Loucy (cell line): ENCODE results near the gene MINDY3.

Source experiments
- EZH2phosphoT487 ChIP-seq: fragments of 200-600 bp; IDR thresholded peaks from 2 replicates; pipeline ENCODE4 v1.6.1; 2018; ENCODE audit warnings: antibody characterized with exemption, mild to moderate bottlenecking, moderate library complexity, borderline replicate concordance
- TF ChIP-seq, protein P1 (sequence below): fragments of 200-600 bp; sonication (generic); conservative IDR thresholded peaks from 2 replicates; pipeline ENCODE4 v1.5.1; 2014; ENCODE audit warnings: mild to moderate bottlenecking, antibody characterized with exemption, low read length

- TF ChIP-seq, protein P1, sequence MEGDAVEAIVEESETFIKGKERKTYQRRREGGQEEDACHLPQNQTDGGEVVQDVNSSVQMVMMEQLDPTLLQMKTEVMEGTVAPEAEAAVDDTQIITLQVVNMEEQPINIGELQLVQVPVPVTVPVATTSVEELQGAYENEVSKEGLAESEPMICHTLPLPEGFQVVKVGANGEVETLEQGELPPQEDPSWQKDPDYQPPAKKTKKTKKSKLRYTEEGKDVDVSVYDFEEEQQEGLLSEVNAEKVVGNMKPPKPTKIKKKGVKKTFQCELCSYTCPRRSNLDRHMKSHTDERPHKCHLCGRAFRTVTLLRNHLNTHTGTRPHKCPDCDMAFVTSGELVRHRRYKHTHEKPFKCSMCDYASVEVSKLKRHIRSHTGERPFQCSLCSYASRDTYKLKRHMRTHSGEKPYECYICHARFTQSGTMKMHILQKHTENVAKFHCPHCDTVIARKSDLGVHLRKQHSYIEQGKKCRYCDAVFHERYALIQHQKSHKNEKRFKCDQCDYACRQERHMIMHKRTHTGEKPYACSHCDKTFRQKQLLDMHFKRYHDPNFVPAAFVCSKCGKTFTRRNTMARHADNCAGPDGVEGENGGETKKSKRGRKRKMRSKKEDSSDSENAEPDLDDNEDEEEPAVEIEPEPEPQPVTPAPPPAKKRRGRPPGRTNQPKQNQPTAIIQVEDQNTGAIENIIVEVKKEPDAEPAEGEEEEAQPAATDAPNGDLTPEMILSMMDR, result no peak
- no peak for TF ChIP-seq EZH2phosphoT487
Measured at GRCh38 chr10:15763006-15763405, 97.3 kb downstream of the MINDY3 start.
